Right atrium auricular region (tissue), 2 donors: Measurements from ENCODE around the gene LTA4H. TPM values are rescaled to one million over a fixed set of nuclear protein-coding genes. Genes with fewer than 3 reads are reported as not detected.

Source experiments
- DNase-seq: peaks from one replicate; pipeline ENCODE4 v3.0.0-alpha.2; 2019; ENCODE audit warnings: low spot score
- H3K27ac ChIP-seq, 2 donors: fragments of 200-600 bp; sonication (generic); 1 replicate in 1 of 2; 2 replicates in 1 of 2; pipeline ENCODE4 v1.5.1; 2016 to 2019
- H3K27me3 ChIP-seq, 2 donors: fragments of 200-600 bp; sonication (generic); one replicate each; pipeline versions ENCODE4 v1.5.1 to v1.6.0; 2017 to 2019
- H3K36me3 ChIP-seq: fragments of 200-600 bp; sonication (generic); one replicate; pipeline ENCODE4 v1.5.1; 2016
- H3K4me1 ChIP-seq, 2 donors: fragments of 200-600 bp; sonication (generic); one replicate each; pipeline versions ENCODE4 v1.5.1 to v1.6.0; 2017 to 2019
- H3K4me3 ChIP-seq, 2 donors: fragments of 200-600 bp; sonication (generic); 1 replicate in 1 of 2; 2 replicates in 1 of 2; pipeline ENCODE4 v1.5.1; 2017 to 2019; ENCODE audit warnings: mild to moderate bottlenecking in 1 of 2, moderate library complexity in 1 of 2
- H3K9me3 ChIP-seq, 2 donors: fragments of 200-600 bp; sonication (generic); one replicate each; pipeline ENCODE4 v1.5.1; 2019
- CTCF ChIP-seq, 2 donors: fragments of 200-600 bp; sonication (generic); IDR thresholded peaks; one replicate each; pipeline ENCODE4 v1.5.1; 2019; ENCODE audit warnings: antibody characterized with exemption in 2 of 2
- total RNA-seq, 2 donors: library from RNA; depleted of rRNA; stranded (reverse); fragments of >200 nt; gene quantifications; one replicate each; pipeline ENCODE4 v1.1.0, GENCODE V29; 2016

Gene LTA4H
- total RNA-seq, 2 donors from 2014 or later, result 42.3 to 45.5 TPM

DNA sequence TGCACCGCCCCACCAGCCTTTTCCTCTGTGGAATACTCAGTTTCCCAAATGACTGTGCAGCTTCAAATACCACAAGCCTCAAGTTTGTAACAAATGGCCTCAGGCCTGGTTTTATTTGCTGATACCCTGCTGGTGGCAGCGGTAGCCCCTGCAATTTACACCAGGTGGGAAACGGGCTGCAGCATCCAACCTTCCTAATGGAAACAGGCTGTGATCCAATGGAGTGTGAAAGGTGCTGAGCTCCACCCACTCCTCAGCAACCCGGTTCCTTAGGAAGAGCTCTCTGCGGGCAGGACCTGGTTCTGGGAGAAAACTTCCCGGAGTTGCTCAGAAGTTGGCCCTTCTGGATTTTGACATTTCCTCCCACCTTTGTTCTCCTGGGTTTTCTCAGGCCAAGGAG lies 41.7 kb upstream of the LTA4H start:
- Histone ChIP-seq H3K4me3 (no peak overlapping the region), H3K27ac (no peak overlapping the region), H3K9me3 (no peaks in the 10 kb centered on the region), H3K27me3 (no peaks in the 10 kb centered on the region), H3K4me1 (peaks cover 0 to 19% of the 10 kb centered on the region in 2 donors), H3K36me3 (no peaks in the 10 kb centered on the region)
- no peak for DNase-seq
- no peak for TF ChIP-seq CTCF (IDR thresholded peaks at IDR 0.05)

DNA sequence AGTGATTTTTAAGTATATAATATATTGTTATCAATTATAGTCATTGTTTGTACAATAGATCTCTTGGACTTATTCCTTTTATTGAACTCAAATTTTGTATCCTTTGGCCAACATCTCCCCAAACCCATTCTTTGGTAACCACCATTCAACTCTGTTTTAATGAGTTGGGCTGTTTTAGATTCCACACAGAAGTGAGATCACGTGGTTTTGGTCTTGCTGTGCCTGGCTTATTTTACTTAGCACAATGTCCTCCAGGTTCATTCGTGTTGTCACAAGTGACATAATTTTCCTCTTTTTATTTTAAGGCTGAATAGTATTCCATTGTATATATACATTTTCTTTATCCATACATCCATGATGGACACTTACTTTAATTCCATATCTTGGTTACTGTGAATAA lies 40.2 kb upstream of the LTA4H start:
- H3K27me3 ChIP-seq, result no peaks in the 10 kb centered on the region
- H3K27ac ChIP-seq, result no peak overlapping the region
- no peak for TF ChIP-seq CTCF (IDR thresholded peaks at IDR 0.05)
- peaks cover 0 to 19% of the 10 kb centered on the region in 2 donors for H3K4me1 ChIP-seq
- no peak overlapping the region for H3K4me3 ChIP-seq
- no peak for DNase-seq
- H3K9me3 ChIP-seq, result no peaks in the 10 kb centered on the region
- H3K36me3 ChIP-seq, result no peaks in the 10 kb centered on the region

DNA sequence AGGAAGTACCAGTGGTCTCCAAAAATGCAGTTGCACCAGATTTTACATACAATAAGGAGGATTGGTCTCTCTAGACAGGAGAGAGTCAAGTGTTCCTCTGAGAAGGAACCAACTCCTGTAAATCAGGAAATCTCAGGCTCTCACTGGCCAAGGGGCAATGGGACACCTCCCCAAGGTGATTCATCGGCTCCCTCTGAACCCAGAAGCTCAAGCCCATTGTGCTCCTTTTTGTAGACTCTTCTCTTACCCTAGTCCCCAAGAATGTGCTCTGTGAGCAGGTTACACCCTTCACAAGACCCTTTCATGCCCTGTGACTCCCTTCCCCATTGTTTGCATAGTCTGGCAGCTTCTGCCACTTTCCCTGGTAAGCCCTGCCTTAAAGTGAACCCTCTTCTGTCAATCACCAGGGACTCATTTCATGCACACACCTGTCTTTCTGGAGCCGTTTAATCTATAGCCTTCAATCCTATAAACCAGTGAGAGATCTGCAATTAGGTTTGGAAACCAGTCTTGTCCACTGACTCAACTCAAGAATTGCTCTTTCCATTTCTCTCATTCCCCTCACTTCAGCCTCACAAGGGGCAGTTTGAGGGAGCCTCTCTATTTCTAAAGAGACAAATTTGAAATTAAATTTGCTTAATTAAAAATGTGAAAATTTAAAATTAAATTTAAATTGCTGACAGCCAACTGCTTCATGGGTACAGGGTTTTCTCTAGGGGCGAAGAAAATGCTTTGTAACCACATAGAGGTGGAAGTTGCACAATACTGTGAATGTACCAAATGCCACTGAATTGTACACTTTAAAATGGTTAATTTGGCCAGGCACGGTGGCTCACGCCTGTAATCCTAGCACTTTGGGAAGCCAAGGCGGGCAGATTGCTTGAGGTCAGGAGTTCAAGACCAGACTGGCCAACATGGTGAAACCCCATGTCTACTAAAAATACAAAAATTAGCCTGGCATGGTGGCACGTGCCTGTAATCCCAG lies 38.3 kb upstream of the LTA4H start:
- Histone ChIP-seq H3K4me1 (peaks cover 0 to 19% of the 10 kb centered on the region in 2 donors), H3K27ac (no peak overlapping the region)

DNA sequence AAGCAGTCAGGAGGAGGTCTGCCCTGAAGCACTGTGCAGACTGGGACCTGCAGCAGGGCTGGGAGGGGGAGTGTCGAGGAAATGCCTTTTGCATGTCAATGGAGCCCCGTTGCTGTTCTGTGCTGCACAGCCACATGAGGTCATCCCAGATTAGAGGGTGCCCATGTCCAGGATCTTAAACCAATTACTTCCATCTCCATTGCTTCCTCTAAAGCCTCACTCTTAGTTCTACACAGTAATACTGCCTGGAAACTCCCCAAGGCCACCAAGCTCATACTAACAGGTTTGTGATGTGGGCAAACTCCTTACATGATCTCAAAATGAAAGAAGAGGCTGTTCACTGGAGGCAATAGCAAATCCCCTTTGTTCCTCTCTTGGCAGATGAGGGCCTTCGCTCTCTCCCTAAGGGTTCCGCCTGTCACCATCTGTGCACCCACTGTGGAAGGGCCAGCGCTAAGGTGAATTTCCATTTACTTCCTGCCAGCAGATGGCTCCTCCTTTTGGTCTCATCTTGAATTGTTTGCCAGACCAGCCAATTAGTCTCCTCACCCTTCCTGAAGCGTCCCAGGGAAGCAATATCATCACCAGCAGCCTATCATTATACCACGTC lies 35.4 kb upstream of the LTA4H start:
- Histone ChIP-seq H3K9me3 (no peaks in the 10 kb centered on the region), H3K36me3 (no peaks in the 10 kb centered on the region), H3K4me3 (no peak overlapping the region), H3K27me3 (no peaks in the 10 kb centered on the region), H3K27ac (no peak overlapping the region), H3K4me1 (peaks cover 0 to 4% of the 10 kb centered on the region in 2 donors)
- DNase-seq, result no peak
- peak in 1 of 2 donors; percentile 23 for TF ChIP-seq CTCF (IDR thresholded peaks at IDR 0.05)

More for the DNA sequence above, 38.3 kb upstream of the LTA4H start:
- Histone ChIP-seq H3K27me3 (no peaks in the 10 kb centered on the region), H3K9me3 (no peaks in the 10 kb centered on the region), H3K36me3 (no peaks in the 10 kb centered on the region), H3K4me3 (no peak overlapping the region)
- DNase-seq, result no peak
- no peak for TF ChIP-seq CTCF (IDR thresholded peaks at IDR 0.05)

DNA sequence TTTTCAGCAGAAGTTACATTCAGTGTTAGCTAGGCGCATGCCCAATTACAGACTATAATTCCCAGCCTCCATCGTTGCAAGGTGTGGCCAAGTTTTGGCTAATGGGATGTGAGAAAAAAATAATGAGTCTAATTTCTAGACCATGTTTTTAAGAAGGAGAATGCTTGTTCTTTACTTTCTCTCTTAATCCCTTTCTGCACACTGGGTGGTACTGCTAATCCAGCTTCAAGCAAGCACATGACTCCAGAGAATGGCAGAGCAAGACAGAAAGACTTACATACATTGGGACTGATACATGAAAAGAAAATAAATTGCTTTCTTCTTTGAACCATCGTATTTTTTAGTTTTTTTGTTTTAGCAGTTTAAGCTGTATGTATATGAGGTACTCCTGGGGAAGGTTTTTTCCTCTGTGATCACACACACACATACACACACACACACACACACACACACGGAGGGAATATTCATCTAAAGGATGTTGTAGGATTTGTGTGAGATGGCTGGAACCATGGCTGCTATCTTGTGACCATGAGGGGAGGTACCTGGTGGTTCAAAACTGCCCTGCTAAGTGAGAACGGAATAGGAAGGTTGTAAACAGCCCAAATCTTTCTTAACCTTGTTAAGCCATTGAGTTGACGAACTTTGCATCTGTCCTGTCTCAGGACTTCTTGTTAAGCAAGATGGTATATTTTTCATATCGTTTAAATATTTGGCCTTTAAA lies 34.3 kb upstream of the LTA4H start:
- TF ChIP-seq CTCF (IDR thresholded peaks at IDR 0.05), result no peak
- no peaks in the 10 kb centered on the region for H3K9me3 ChIP-seq
- H3K27me3 ChIP-seq, result no peaks in the 10 kb centered on the region
- peaks cover 0 to 4% of the 10 kb centered on the region in 2 donors for H3K4me1 ChIP-seq
- no peaks in the 10 kb centered on the region for H3K36me3 ChIP-seq
- H3K4me3 ChIP-seq, result no peak overlapping the region
- DNase-seq, result no peak
- no peak overlapping the region for H3K27ac ChIP-seq
